Pancreas (tissue), 10 donors: ENCODE measurements around the gene KCNJ15. TPM values are rescaled to one million over a fixed set of nuclear protein-coding genes. Genes with fewer than 3 reads are reported as not detected.

ENCODE experiments used
- ATAC-seq, 4 donors: fragments of 200-7000 bp; cut with Tn5 transposase; one replicate each; pipeline versions ENCODE4 v1.8.0 to v1.9.1; 2020; ENCODE audit warnings: mild to moderate bottlenecking in 4 of 4, moderate library complexity in 4 of 4
- DNase-seq, 6 donors: peaks; one replicate each; pipeline ENCODE4 v3.0.0-alpha.2; 2020
- FAIRE-seq: peaks from 2 replicates; lab custom pipeline; 2012; peaks lifted over from hg19 to GRCh38; lab: Jason Lieb, UNC
- H3K27ac ChIP-seq, 4 donors: fragments of 200-600 bp; sonication (generic); 1 replicate in 3 of 4; 2 replicates in 1 of 4; pipeline versions ENCODE4 v1.5.0 to v1.8.0; 2020
- H3K27me3 ChIP-seq, 4 donors: fragments of 200-600 bp; one replicate each; pipeline ENCODE4 v1.8.0; 2021
- H3K36me3 ChIP-seq, 3 donors: fragments of 200-600 bp; sonication (generic) in 1 of 3; one replicate each; pipeline versions ENCODE4 v1.5.0 to v1.8.0; 2020 to 2021
- H3K4me1 ChIP-seq, 3 donors: fragments of 200-600 bp; one replicate each; pipeline ENCODE4 v1.8.0; 2021
- H3K4me3 ChIP-seq, 4 donors: fragments of 200-600 bp; sonication (generic) in 2 of 4; one replicate each; pipeline versions ENCODE4 v1.5.0 to v1.8.0; 2020 to 2021
- H3K9me3 ChIP-seq, 4 donors: fragments of 200-600 bp; one replicate each; pipeline ENCODE4 v1.8.0; 2021
- CTCF ChIP-seq, 4 donors: fragments of 200-600 bp; sonication (generic) in 3 of 4; IDR thresholded peaks; one replicate each; pipeline versions ENCODE4 v1.5.0 to v1.8.0; 2021; ENCODE audit warnings: antibody characterized with exemption in 4 of 4
- WGBS, 2 donors: extraction: QIAGEN DNeasy Blood & Tissue Kit; methylation state at CpG; one replicate each; pipeline ENCODE4 v1.1.7; 2013; 5-methylcytosine and 5-hydroxymethylcytosine counted together
- intact Hi-C, 3 donors: fragments of 100-400 bp; cut with DNase I; formaldehyde crosslinking; loops; one replicate each; pipeline versions ENCODE4 v1.11.1 to v1.14.2; 2022
- polyA plus RNA-seq, 2 donors: library from polyadenylated mRNA; stranded (reverse); fragments of 200-250 nt; gene quantifications; one replicate each; pipeline ENCODE4 v1.2.3, GENCODE V29; 2013
- total RNA-seq, 6 donors: library from RNA; stranded (reverse); fragmentation: NEBNext Ultra II Directional in 4 of 6; extraction: Animal tissue kit (Norgen Biotek cat#: 25700) in 4 of 6; gene quantifications; one replicate each; pipeline versions ENCODE4 v1.2.1 to v1.2.4, GENCODE V29; 2021 to 2023
- donor health status: healthy with polysubstance abuse.
- donor health status: DM: no; HTN: no; CAD: no; lungs with moderate emphysema.
- donor health status: DM: no; HTN: no; CAD: no.
- donor health status: control.
- donor health status: control.
- donor health status: Bipolar disorder and iron deficiency.
- donor health status: DM: yes; HTN: yes; CAD: no.
- donor health status: DM: no; HTN: no; CAD: no.
- donor health status: DM: no; HTN: no; CAD: no.
- donor health status: DM: yes; HTN: yes; CAD: no.

The KCNJ15 gene
- total and polyA plus RNA-seq, 8 donors: 16.9 to 48.7 (median 31.0) TPM

- peaks cover 0 to 4% (median 0%) of the 10 kb centered on the region in 4 donors for H3K27me3 ChIP-seq
- H3K9me3 ChIP-seq: no peaks in the 10 kb centered on the region
- no peak for DNase-seq
- H3K4me3 ChIP-seq: no peak overlapping the region
- ATAC-seq: no peak
- H3K36me3 ChIP-seq: no peaks in the 10 kb centered on the region
- intact Hi-C loops: no loop called here
- H3K4me1 ChIP-seq: peaks cover 0 to 3% (median 3%) of the 10 kb centered on the region in 3 donors
- no peak for FAIRE-seq
- TF ChIP-seq CTCF (IDR thresholded peaks at IDR 0.05): no peak
- 69 to 71% methylated on average over 6 of the region's 6 CpGs for WGBS, 2 donors
- H3K27ac ChIP-seq: no peak overlapping the region
These were observed 55.0 kb downstream of the KCNJ15 start for GRCh38 chr21:38311765-38312164.

- WGBS, 2 donors: 17 to 20% methylated on average over 1 of the region's 1 CpG
- no peak overlapping the region for H3K27ac ChIP-seq
- intact Hi-C loops: no loop called here
These were observed 56.0 kb downstream of the KCNJ15 start for GRCh38 chr21:38312822-38313221.

GRCh38 chr21:38314558-38314957 is 57.8 kb downstream of the KCNJ15 start:
- H3K9me3 ChIP-seq: no peaks in the 10 kb centered on the region
- 66 to 82% methylated on average over 3 of the region's 3 CpGs for WGBS, 2 donors
- no peaks in the 10 kb centered on the region for H3K4me1 ChIP-seq
- intact Hi-C loops: no loop called here
- no peak for ATAC-seq
- no peak for TF ChIP-seq CTCF (IDR thresholded peaks at IDR 0.05)
- peaks cover 0 to 4% (median 2%) of the 10 kb centered on the region in 4 donors for H3K27me3 ChIP-seq
- no peaks in the 10 kb centered on the region for H3K36me3 ChIP-seq
- no peak for DNase-seq
- H3K27ac ChIP-seq: no peak overlapping the region
- FAIRE-seq: no peak
- no peak overlapping the region for H3K4me3 ChIP-seq

More at GRCh38 chr21:38312822-38313221, 56.0 kb downstream of the KCNJ15 start:
- ATAC-seq (peak in 3 of 4 donors; percentile 40 to 67 (median 48)), DNase-seq (no peak), FAIRE-seq (no peak)
- H3K36me3 ChIP-seq: no peaks in the 10 kb centered on the region
- no peak for TF ChIP-seq CTCF (IDR thresholded peaks at IDR 0.05)
- no peak overlapping the region for H3K4me3 ChIP-seq
- peaks cover 0 to 3% (median 3%) of the 10 kb centered on the region in 3 donors for H3K4me1 ChIP-seq
- H3K27me3 ChIP-seq: peaks cover 0 to 4% (median 2%) of the 10 kb centered on the region in 4 donors
- H3K9me3 ChIP-seq: no peaks in the 10 kb centered on the region

GRCh38 chr21:38315122-38315521 is 58.3 kb downstream of the KCNJ15 start:
- H3K9me3 ChIP-seq: no peaks in the 10 kb centered on the region
- 62 to 66% methylated on average over 2 of the region's 2 CpGs for WGBS, 2 donors
- no peaks in the 10 kb centered on the region for H3K4me1 ChIP-seq
- peaks cover 0 to 4% (median 2%) of the 10 kb centered on the region in 4 donors for H3K27me3 ChIP-seq
- no peak for FAIRE-seq
- no peak for ATAC-seq
- H3K36me3 ChIP-seq: no peaks in the 10 kb centered on the region
- DNase-seq: no peak
- no peak for TF ChIP-seq CTCF (IDR thresholded peaks at IDR 0.05)
- no peak overlapping the region for H3K4me3 ChIP-seq
- H3K27ac ChIP-seq: no peak overlapping the region
- intact Hi-C loops: no loop called here

- TF ChIP-seq CTCF (IDR thresholded peaks at IDR 0.05): no peak
- DNase-seq (no peak), FAIRE-seq (no peak), ATAC-seq (no peak)
- Histone ChIP-seq H3K9me3 (no peaks in the 10 kb centered on the region), H3K4me3 (no peak overlapping the region), H3K4me1 (no peaks in the 10 kb centered on the region), H3K27me3 (peaks cover 0 to 3% (median 0%) of the 10 kb centered on the region in 4 donors), H3K36me3 (no peaks in the 10 kb centered on the region), H3K27ac (no peak overlapping the region)
- 62 to 70% methylated on average over 7 of the region's 7 CpGs for WGBS, 2 donors
- intact Hi-C loops: no loop called here
These were observed 63.0 kb downstream of the KCNJ15 start for GRCh38 chr21:38319781-38320180.
